ENCODE results near the gene ESPN. TPM values are rescaled to one million over a fixed set of nuclear protein-coding genes. Genes with fewer than 3 reads are reported as not detected.
A peak's percentile ranks its signal among the peaks of the same experiment; 100 is the strongest.

The ESPN gene
- total and polyA plus RNA-seq, 2 of the 8 experiments (the other 6 are each of a cell fraction or from before 2014, with no cell fraction given): 5.2 to 16.3 TPM

DNA sequence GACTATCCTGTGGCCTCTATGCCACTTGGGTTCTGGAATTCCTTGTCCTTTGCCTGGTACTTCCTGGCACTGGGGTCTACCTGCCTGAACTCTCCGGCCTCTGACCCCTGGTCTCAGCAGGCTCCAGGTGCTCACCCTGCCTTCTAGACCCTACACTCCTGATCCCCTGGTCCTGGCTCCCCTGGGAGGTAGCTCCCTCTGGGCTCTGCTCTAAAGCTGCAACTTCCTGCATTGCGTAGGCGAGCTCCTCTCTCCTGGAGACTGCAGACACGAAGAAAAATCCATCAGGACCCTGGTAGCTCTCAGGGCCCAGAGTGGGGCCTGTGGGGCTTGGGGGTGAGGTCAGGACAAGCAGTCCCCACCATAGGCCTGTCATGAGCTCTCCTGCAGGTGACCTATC is 74.7 kb downstream of the ESPN start:
- Histone ChIP-seq H2AK5ac (ENCODE audit: low read depth, low read length) (no peak overlapping the region), H3K27ac (ENCODE audit: low read depth, low read length) (no peak overlapping the region), H3K36me3 (ENCODE audit: control insufficient read depth in 2 of 4, insufficient read depth in 4 of 4, low read length in 3 of 4) (no peaks in the 10 kb centered on the region), H2BK20ac (ENCODE audit: low read length) (no peak overlapping the region), H2BK120ac (replicated peaks; ENCODE audit: low read depth, low read length) (no peak overlapping the region), H3K27me3 (replicated peaks in 1 of 4; ENCODE audit: control insufficient read depth in 3 of 4, extremely low read depth in 1 of 4, insufficient read depth in 3 of 4, low read length in 3 of 4) (peaks cover 0 to 31% (median 20%) of the 10 kb centered on the region in 4 experiments; a peak in 5 of 7 replicates), H2BK15ac (ENCODE audit: low read length) (no peak overlapping the region), H3K79me1 (ENCODE audit: low read depth, low read length) (no peaks in the 10 kb centered on the region; the same call in 1 of the 2 replicates), H2BK5ac (ENCODE audit: low read depth, low read length) (no peak overlapping the region), H3K4ac (replicated peaks; ENCODE audit: insufficient read length, low read depth, low read length) (peak overlapping the region; percentile 51), H4K20me1 (replicated peaks in 1 of 2; ENCODE audit: control insufficient read depth in 1 of 2, insufficient read depth in 2 of 2, low read length in 2 of 2) (peaks cover 4% of the 10 kb centered on the region in 2 experiments), H2BK12ac (ENCODE audit: low read depth, low read length) (no peak overlapping the region), H3K4me3 (ENCODE audit: extremely low read depth in 1 of 4, insufficient read depth in 2 of 4, low read depth in 3 of 4, low read length in 4 of 4) (no peak overlapping the region), H3K18ac (ENCODE audit: extremely low read depth, low read length) (no peak overlapping the region), H4K8ac (ENCODE audit: extremely low read depth, insufficient read depth, low read length) (no peak overlapping the region), H3K79me2 (ENCODE audit: control insufficient read depth in 1 of 2, insufficient read depth in 2 of 2, low read length in 2 of 2) (no peaks in the 10 kb centered on the region), H3K9ac (replicated peaks in 1 of 4; ENCODE audit: extremely low read depth in 1 of 4, low read depth in 3 of 4, low read length in 3 of 4) (no peak overlapping the region), H3K23ac (ENCODE audit: insufficient read length) (no peak overlapping the region), H3K23me2 (ENCODE audit: low read depth, low read length) (peaks cover 12% of the 10 kb centered on the region; the same call in 1 of the 2 replicates), H3K9me3 (ENCODE audit: insufficient read depth in 2 of 2, low read depth in 1 of 2, low read length in 1 of 2) (no peaks in the 10 kb centered on the region), H4K91ac (replicated peaks; ENCODE audit: insufficient read length, low read length) (no peak overlapping the region), H2AFZ (ENCODE audit: low read length) (no peak overlapping the region), H3K4me2 (ENCODE audit: insufficient read depth in 1 of 2, low read depth in 2 of 2, low read length in 2 of 2) (no peak overlapping the region), H3K56ac (replicated peaks; ENCODE audit: insufficient read length, low read depth, low read length) (no peak overlapping the region), H3K4me1 (replicated peaks in 1 of 4; ENCODE audit: control insufficient read depth in 3 of 4, insufficient read depth in 4 of 4, low read length in 3 of 4) (peaks cover 0 to 27% (median 14%) of the 10 kb centered on the region in 4 experiments; a peak in 6 of 7 replicates), H4K5ac (ENCODE audit: insufficient read length, low read depth, low read length) (no peak overlapping the region), H3K14ac (ENCODE audit: insufficient read length) (no peak overlapping the region)
- FAIRE-seq (no peak), DNase-seq (ENCODE audit: low read depth in 1 of 2, low spot score in 2 of 2) (no peak)
- TF ChIP-seq GABPA (IDR thresholded peaks at IDR 0.05; ENCODE audit: borderline replicate concordance, insufficient read depth, low read length) (no peak), SAP30 (IDR thresholded peaks at IDR 0.05; ENCODE audit: insufficient read depth, insufficient replicate concordance, low read length) (no peak), RFX5 (IDR thresholded peaks at IDR 0.05; ENCODE audit: borderline replicate concordance, low read depth, low read length) (no peak), RNF2 (IDR thresholded peaks at IDR 0.05; ENCODE audit: borderline replicate concordance, low read depth, low read length, missing control alignments, poor library complexity, severe bottlenecking) (no peak), POLR2AphosphoS5 (IDR thresholded peaks at IDR 0.05; ENCODE audit: low read depth, low read length) (no peak), TAF1 (IDR thresholded peaks at IDR 0.05; ENCODE audit: low read depth, low read length) (no peak), EP300 (IDR thresholded peaks at IDR 0.05; ENCODE audit: borderline replicate concordance in 1 of 2, low read depth in 2 of 2, low read length in 2 of 2) (no peak)
- TF ChIP-seq, protein P1, sequence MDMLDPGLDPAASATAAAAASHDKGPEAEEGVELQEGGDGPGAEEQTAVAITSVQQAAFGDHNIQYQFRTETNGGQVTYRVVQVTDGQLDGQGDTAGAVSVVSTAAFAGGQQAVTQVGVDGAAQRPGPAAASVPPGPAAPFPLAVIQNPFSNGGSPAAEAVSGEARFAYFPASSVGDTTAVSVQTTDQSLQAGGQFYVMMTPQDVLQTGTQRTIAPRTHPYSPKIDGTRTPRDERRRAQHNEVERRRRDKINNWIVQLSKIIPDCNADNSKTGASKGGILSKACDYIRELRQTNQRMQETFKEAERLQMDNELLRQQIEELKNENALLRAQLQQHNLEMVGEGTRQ (IDR thresholded peaks at IDR 0.05; ENCODE audit: low read length): no peak
- CTCF ChIA-PET (ENCODE audit: partially characterized antibody): interaction anchor here (0.7 to 10.2 kb wide), 9 partner anchors 9 to 82 kb away, joined by 3 to 107 read pairs (median 3); no protein-coding TSS in a partner anchor
- 92% methylated on average over 4 of the region's 4 CpGs; no CpG with 5 or more reads in 1 of the 2 experiments for WGBS, 2 experiments (ENCODE audit: extremely low coverage in 1 of 2, insufficient coverage in 1 of 2, insufficient read length in 1 of 2, insufficient replicate concordance in 2 of 2, low coverage in 1 of 2, low lambda C conversion rate in 2 of 2, missing lambda C conversion rate in 1 of 2)
- POLR2A ChIA-PET (ENCODE audit: partially characterized antibody): interaction anchor here (0.7 to 1.5 kb wide), 5 partner anchors 13 to 104 kb away, joined by 3 to 4 read pairs (median 4); no protein-coding TSS in a partner anchor

Measured in H1 (cell line).